LoVo (cell line): ENCODE data around the gene SLC25A13.
"Not testable (repeated sequence)": the region's sequence is repeated elsewhere in the genome, so short reads cannot be mapped to it uniquely, and the experiment has no call there.

Source experiments
- DNase-seq: peaks from one replicate; pipeline ENCODE4 v3.0.0-alpha.2; 2016; ENCODE audit warnings: low spot score

The SLC25A13 gene

DNA sequence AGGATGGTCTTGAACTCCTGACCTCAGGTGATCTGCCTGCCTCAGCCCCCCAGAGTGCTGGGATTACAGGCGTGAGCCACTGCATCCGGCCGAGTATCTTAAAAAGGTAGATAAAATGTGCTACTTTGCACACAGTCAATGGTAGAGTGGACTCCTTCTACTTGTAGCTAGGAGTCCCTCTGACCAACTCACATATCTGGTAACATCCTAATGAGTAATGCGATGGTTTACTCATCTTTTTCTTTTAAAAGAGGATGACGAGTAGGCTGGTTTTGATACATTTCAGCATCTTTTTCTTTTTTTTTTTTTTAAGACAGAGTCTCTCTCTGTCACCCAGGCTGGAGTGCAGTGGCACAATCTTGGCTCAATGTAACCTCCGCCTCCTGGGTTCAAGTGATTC, 167.4 kb downstream of the SLC25A13 start:
- DNase-seq: not testable (repeated sequence)

DNA sequence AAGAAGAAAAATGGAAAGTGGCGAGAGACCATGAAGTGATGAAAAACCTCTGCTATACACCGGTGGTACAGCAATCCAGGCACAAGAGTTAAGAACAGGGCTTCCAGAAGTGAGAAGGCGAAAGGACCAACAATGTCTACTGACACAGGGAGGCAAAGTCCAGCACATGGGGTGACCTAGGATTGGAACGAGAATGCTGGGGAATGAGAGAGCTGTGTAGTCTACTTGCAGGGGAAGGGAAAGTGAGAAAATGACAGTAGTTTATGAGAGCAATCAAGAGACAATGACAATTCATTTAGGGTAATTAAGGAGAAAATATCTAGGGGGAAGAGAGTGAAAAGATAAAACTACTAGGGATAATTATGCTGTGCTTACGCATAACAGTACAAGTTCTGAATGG, 169.2 kb downstream of the SLC25A13 start:
- DNase-seq: no peak

DNA sequence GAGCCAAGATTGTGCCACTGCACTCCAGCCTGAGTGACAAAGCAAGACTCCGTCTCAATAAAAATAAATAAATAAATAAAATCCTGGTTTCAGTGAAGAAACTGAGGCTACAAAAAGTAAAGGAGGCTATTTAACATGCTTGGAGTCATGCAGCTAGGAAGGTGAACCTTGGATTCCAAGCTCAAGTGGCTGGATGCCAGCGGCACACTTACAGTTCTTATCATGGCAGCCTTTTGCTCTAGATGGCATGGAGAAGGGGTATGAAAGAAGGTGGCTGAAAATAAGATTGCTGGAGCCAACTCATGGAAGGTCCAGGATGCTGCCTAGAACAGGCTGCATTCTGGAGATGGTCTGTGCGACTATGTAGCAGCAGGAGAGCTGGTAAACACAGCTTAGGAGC, 170.0 kb downstream of the SLC25A13 start:
- DNase-seq: no peak

DNA sequence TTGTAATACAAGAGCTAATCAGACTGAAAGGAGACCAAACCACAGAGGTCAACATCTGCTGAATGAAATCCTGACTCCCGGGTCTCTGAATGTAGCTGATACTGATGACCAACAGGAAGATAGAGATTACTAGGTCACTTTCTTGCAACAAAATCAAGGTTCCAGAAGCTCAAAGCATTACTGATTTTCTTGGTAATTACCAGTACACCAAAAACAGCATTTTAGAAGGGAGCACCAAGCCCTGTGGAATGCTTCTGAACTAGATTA, 177.7 kb downstream of the SLC25A13 start:
- DNase-seq: no peak

DNA sequence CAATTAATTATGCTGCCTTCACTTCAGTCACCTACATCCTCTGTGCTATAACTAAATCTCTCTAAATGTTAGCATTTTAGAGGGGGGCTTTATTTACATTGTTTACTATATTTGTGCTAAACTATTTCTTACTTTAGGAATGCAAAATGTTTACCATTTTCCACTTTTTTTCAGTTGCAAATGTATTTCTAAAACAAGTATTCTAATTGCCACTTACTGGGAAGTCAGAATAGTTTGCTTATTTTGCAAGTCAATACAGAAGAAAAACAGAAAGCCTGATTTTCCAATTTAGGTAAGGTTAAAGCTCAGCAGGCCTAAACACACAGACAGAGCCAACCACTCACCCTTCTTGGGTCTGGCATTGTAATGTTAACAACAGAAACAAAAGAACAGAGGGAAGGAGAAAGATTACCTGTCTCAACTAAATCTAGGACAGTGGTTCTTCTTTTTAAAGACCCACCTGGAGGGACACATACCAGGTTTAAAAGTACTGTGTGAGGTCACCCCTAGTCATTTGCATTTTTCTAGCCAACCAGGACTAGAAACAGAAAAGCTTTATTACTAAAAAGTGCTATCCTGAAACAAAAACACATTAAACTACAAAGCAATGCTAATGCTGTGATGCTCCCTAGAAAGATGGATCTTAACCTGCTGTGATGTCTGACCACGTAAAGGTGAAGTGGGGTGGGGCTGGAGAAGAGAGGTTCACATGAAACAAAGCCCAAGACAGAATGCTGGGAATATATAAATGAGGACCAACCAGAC, 178.2 kb downstream of the SLC25A13 start:
- no peak for DNase-seq

DNA sequence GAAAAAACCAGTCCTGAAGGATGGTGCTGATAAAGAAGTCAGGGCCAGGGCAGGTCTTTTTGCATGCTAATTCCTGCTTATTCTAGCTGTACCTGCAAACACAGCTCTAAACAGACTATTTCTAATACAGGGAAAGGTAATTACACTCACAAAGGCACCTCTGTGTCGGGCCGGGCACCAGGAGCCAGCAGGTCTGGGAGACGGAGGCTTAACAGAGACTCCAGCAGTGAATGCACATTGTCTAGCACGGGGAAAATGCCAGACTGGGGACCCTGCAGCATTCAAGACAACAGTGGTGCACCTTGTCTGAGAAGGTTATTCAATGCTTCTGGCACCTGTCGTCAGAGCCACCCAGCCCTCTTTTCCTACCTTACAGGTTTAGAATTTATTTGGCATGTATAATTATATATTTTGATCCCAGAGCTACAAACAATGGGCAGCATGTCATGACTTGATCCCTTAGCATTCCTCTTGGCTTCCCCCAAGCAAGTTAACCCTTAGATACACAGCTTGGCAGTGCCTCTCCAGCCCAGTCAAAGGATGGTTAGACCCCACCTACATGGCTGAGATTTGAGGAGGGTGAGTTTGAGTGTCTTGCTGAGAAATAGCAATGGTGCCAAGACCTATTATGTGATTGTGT, 185.2 kb downstream of the SLC25A13 start:
- DNase-seq: no peak

DNA sequence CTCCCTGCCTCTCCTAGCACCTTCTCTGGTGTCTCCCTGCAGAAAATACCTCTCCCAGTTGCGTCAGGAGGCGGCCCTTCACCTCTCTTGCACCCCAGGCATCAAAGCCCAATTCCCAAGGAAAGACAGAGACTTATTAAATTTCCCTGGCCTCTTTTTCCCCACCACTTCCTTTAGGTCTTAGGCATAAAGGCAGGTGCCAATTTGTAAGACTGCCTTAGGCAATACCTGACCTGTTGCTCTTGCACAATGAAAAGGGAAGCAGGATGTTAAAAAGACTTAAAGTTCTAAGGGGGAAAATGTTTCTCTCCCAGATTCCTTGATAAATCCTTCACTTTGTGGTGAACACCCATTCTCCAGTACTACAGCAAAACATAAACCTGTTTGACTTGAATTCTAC, 186.7 kb downstream of the SLC25A13 start:
- no peak for DNase-seq

DNA sequence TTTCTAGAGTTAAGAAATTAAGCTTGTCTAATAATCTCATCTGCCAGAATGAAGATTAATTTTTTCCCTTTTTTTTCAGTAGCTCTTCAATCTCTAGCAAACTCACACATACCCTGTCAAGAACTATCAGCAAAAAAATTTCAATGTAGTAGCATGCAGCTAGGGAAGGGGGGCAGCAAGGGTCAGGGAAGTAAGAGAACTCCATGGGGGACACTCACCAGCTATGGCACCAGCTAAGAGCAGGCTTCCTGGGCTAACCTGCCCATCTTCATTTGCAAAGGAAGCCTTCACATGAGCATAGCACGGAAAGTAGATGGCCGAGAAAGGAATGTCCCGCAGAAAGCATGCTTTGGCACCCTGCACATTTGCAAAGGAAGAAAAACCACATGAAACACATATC, 190.4 kb downstream of the SLC25A13 start:
- no peak for DNase-seq

DNA sequence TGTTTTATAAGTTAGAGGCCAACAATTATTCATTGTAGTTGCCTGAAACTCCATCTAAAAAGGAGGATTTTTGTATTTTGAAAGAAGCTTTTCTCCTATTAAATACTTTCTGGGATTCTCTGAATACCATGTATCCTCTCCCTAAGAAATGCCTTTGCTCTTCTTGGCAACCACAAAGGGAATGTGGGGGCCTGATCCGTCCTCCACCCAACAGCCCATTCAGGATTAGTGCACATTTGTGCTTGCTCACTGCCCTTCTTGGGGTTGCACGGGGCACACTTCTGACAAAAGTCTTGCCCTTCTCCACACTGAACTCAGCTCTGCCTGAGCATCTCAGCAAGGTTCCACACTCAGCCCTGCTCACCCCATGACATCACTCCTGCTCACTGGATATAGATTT, 194.2 kb downstream of the SLC25A13 start:
- DNase-seq: no peak

DNA sequence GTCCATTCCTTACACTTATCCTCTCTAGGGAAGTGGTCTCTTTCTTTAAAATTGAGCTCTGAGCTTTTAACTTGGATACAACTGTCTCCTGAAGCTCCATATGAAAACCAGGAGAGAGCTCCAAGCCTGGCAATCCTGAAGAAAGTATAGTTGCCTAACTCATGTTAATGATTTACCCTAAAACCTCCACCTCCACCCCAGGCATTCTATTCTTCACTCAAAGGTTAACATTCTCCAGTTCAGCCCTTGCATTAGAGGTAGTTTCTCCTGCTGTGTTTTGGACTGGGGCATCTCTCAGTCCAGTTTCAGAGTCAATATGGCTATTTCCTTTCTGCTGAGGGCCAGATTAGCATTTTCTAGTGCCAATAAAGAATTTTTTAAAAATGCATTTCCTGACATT, 195.5 kb downstream of the SLC25A13 start:
- DNase-seq: no peak

DNA sequence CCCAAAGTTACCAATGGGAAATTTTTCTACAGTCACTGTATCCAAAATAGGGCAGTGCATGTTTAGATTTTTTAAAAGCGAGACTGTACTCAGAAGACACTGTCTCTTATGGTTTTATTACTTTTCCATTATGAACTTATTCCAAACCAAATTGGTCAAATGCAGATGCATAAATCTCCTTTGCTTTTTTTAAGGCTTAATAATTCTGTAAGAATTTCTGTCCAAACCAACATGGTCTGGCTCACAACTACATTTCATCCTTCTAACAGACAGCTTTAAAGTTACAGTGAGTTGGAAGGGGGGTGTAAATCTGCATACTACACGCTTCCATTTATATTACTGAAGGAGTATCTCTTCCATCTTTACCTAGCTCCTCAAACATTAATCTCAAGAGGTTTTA, 199.2 kb downstream of the SLC25A13 start:
- DNase-seq: no peak

DNA sequence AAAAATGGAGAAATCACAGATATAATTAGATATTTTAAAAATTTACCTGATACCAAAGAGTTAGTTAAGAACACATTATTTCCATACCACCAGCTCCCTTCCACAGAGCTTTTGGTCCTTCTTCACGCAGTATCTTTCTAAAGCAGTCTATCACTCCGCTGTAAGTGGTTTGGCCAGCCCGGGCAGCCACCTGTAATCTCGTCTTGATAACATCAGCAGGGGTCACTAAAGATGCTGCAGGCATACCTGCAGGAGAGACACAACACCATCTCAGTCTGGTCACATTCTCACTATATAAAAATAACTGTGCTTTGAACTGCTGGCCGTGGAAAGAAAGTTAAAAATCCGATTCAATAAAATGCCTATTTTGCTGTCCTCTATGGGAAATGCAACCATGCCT, 200.1 kb downstream of the SLC25A13 start:
- DNase-seq: no peak

DNA sequence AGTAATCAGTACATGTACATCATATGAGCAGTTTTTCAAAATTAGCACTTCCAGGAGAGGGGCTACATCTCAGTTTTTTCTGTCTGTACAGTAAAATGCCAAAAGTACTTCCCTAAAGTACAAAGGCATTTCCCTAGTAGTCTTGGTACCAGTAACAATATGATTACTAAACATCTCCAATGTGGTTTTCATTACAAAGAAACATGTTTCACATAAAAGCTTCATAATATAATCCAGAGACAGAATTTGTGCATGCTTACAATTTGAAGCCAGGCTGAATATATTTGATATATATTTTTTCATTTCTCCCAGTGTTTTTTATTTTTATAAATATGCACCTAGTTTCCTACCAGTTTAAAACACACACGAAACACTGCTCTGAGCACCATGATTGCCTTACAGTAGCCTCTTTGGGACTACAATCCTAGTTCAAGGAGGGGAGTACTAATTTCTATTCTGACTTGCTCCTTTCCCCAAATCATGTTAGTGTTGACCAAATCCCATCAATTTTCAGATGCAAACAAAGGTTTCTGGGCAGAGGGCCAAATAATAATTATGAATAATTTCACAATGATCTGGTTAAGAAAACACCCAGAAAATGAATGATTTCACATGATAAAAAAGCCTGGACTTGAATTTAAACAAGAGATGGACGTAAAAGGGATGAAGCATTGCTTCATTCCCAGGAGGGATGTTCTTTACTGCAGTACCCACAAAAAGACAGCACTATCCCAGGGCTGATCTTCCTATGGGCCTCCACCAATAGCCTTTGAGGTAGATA, 201.3 kb downstream of the SLC25A13 start:
- no peak for DNase-seq

DNA sequence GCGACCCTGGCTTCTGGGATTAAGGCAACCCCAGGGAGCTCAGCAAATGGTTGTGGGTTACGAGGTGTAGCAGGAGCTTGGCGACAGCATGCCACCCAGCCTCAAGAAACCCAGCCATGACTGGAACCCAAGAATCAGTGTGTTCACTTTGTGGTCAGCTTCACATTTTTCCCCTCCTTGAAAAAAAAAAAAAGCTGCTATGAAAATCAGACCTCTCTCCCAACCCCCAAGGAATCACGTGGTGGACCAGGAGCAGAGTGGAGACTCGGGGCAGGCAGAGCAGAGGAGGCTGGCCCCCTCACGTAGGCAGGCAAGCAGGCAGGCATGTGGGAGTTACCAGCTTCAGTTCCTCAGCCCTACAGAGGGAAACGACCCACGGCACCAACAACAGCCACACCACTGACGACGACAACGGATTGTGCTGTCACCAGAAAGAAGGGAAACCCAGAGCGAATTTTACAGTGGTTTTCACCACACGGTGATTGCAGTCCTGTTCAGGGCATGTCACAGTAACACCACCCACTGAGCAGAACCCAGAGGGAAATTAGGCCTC, 203.4 kb downstream of the SLC25A13 start:
- no peak for DNase-seq

DNA sequence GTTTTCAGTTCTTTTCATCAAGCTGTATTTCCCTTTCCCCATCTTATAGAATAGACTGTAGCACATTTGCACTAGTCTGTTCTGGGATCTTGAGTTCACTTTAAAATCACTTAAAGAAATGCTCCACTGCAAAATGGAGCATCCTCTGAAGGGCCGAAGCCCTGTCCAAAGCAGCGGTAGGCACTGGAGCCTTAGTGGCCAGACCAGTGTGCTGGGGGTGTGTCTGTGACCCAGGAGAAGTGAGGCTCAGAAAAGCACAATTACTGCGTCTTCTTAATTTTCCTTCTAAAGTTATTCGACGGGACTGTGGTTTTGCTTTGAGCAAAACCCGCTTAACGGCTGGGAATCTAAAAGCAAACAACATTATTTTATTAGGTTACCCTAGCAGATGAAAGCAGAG, 205.7 kb downstream of the SLC25A13 start:
- DNase-seq: no peak

DNA sequence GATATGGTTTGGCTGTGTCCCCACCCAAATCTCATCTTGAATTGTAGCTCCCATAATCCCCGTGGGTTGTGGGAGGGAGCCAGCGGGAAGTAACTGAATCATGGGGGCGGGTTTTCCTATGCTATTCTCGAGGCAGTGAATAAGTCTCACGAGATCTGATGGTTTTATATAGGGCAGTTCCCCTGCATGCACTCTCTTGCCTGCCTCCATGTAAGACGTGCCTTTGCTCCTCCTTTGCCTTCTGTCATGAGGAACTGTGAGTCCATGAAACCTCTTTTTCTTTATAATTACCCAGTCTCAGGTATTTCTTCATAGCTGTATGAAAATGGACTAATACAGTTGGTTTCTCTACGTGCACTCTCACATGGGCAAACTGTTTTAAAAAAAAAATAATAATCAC, 207.7 kb downstream of the SLC25A13 start:
- DNase-seq: no peak

DNA sequence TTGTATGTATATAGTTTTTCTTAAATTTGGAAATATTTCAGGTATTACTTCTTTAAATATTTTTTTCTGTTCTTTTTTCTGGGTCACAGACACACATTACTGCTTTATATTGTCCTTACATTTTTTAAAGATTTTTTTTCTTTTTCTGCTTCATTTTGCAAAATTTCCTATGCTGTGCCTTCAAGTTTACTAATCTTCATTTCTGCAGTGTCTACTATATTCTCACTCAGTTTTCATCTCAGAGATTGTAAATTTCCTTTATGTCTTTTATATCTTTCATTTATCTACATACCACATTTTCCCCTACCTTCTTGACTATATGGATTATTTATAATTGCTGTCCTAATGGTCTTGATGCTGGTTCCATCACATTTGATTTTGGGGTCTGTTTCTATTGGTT, 210.5 kb downstream of the SLC25A13 start:
- DNase-seq: no peak

DNA sequence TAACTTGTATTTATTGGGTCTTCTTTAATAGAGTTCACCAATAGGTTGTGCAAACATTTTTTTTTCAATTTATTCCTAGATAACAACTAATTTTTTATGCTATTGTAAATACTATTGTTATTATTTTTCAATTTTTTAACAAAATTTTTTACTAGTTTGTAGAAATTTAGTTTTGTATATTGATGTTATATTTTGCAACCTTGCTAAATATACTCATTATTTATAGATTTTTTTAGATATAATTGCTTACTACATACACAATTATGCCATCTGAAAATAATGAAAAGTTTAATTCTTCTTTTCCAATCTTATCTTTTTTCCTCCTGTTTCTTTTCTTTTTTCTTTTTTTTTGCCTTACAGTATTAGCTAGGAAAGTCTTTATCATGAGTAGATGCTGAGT, 216.9 kb downstream of the SLC25A13 start:
- no peak for DNase-seq

DNA sequence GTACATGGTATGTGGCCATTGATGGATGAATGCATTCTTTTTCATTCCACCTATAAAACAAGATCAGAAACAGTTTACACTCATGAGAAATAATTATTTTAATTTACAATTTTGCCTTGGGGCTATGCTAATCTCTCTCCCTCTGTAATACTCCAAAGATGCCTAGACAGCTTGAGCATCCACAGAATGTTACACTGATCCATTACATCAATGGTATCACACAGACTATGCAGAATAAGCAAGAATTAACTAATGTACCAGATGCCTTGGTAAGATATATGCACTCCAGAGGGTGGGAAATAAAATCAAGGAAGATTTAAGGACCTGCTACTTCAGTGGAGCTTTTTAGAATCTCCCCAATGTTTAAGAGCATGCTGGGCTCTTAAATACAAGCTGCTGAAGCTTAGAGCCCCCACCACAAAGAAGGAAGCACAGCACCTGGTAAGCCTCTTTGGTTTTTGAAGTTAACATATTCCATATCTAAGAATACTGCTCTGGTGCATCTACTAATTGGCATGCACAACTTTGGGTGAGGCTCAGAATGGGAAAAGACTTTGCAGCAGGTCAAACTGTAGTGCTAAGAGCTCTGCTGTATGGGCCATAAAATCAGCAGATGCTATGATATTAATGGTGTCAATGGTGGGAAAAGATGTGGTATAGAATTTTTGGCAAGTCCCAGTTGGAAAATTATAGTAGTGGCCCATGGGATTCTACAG, 219.6 kb downstream of the SLC25A13 start:
- DNase-seq: no peak

DNA sequence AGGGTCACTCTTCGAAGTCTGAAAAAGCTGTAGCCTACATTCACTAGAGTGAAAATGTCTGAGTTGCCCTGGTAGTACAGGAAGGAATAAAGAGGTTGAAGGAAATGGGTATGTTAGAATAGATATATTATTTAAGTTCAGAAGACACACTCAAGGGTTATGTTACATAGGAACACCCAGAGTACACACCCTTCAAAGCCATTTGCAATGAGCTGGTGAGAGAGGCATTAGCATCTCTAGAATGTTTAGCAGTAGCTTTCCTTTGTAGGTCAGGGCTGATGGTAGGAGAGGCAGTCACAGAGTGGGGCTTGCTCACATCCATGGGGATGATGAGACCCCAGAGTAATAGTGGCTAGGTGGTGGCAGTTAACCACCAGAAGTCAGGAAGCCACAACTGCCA, 221.2 kb downstream of the SLC25A13 start:
- DNase-seq: no peak

DNA sequence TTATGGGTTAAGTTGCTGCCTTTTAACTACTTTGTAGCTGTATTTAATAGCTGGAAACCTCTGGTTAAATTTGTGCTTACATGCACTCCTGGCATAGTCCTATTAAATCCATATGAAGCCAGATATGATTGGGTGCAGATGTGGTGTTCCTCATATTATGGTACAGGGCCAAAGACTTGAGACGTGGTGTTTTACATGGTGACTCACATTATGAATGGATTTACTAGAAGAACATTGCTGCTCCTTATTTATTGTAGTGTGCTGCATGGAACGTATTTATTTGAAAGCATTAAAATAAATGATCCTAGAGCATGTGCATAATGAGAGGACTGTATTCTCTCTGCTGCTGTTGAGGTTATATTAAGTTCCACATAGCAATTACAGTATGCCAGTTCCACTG, 224.1 kb downstream of the SLC25A13 start:
- DNase-seq: no peak

DNA sequence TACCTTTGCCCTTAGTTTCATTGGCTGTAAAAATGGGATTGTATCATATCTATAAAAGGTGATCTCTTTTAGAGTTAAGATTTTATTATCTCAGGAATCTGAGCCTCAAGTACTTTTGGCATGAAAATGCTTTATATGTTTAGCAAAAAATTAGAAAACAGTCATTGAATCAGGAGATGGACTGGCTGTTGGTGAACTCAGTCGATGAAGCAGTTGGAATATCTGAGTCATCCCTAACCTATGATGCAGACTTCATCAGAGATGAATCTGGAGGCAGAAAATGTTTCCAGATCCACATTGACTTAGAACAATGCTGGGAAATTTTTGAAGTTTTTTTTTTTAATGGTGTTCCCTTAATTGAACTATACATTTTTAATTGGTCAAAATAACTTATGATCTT, 228.5 kb downstream of the SLC25A13 start:
- no peak for DNase-seq

DNA sequence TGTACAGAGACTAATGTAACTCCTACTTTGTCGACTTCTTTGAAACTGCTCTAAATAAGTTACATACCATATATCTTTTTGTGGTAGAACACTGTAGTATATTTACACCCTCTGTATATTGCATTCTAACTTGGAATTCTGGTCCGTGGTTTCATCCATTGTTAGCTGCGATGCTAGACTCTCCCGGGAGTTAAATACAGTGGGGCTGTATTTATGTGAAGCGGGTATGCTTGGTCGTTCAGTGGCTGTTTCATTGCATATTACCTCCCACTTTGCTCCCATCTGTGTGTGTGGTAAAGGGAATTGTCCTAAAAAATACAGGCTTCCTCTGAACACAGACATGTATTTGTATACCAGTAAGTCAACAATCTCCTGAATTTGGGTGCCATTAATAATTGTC, 231.1 kb downstream of the SLC25A13 start:
- no peak for DNase-seq
